Gastroesophageal sphincter (tissue), 3 donors: ENCODE measurements around the gene CTCF.

Source experiments
- POLR2AphosphoS5 ChIP-seq: sonication (generic); formaldehyde crosslinking; IDR thresholded peaks from one replicate; pipeline ENCODE4 v1.6.1; 2017; ENCODE audit warnings: antibody characterized with exemption
- TF ChIP-seq, protein P1 (sequence below), 4 experiments: fragments of 200-600 bp in 2 of 4; fragments of 450-650 bp in 2 of 4; sonication (generic) in 1 of 4; IDR thresholded peaks; one replicate each; pipeline ENCODE4 v1.5.1; 2017 to 2019; ENCODE audit warnings: antibody characterized with exemption in 4 of 4, mild to moderate bottlenecking in 2 of 4, moderate library complexity in 2 of 4

DNA sequence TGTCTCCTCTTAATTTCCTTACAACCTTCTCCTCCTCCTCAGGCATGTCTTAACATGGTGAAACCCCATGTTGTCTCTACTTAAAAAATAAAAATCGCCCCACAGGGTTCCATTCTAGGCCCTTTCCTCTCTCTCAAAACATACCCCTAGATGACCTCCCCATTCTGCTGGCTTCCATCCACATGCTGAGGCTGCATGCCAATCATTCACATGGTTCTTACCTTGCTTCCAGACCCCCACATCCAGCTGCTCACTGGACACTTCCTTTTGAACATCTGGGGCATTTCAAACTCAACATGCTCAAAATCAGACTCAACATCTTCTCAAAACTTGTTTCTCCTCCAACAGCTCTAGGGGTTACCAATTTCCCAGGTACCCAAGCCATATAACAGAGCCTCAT lies 12.4 kb upstream of the CTCF start:
- TF ChIP-seq, protein P1, sequence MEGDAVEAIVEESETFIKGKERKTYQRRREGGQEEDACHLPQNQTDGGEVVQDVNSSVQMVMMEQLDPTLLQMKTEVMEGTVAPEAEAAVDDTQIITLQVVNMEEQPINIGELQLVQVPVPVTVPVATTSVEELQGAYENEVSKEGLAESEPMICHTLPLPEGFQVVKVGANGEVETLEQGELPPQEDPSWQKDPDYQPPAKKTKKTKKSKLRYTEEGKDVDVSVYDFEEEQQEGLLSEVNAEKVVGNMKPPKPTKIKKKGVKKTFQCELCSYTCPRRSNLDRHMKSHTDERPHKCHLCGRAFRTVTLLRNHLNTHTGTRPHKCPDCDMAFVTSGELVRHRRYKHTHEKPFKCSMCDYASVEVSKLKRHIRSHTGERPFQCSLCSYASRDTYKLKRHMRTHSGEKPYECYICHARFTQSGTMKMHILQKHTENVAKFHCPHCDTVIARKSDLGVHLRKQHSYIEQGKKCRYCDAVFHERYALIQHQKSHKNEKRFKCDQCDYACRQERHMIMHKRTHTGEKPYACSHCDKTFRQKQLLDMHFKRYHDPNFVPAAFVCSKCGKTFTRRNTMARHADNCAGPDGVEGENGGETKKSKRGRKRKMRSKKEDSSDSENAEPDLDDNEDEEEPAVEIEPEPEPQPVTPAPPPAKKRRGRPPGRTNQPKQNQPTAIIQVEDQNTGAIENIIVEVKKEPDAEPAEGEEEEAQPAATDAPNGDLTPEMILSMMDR (IDR thresholded peaks at IDR 0.05) = no peak
- no peak for TF ChIP-seq POLR2AphosphoS5
